Astrocyte (in vitro differentiated cells and primary cell): Measurements from ENCODE around the gene CCR5.

Source experiments
- EZH2 ChIP-seq: IDR thresholded peaks from 2 replicates; pipeline ENCODE4 v1.6.1; 2012; ENCODE audit warnings: mild to moderate bottlenecking, low read length, inconsistent platforms; ENCODE audit not compliant: insufficient read depth
- TF ChIP-seq, protein P1 (sequence below): IDR thresholded peaks from 2 replicates; pipeline ENCODE4 v1.5.1; 2011; ENCODE audit warnings: low read depth, mild to moderate bottlenecking, inconsistent platforms, low read length, moderate library complexity; ENCODE audit not compliant: insufficient read depth

DNA sequence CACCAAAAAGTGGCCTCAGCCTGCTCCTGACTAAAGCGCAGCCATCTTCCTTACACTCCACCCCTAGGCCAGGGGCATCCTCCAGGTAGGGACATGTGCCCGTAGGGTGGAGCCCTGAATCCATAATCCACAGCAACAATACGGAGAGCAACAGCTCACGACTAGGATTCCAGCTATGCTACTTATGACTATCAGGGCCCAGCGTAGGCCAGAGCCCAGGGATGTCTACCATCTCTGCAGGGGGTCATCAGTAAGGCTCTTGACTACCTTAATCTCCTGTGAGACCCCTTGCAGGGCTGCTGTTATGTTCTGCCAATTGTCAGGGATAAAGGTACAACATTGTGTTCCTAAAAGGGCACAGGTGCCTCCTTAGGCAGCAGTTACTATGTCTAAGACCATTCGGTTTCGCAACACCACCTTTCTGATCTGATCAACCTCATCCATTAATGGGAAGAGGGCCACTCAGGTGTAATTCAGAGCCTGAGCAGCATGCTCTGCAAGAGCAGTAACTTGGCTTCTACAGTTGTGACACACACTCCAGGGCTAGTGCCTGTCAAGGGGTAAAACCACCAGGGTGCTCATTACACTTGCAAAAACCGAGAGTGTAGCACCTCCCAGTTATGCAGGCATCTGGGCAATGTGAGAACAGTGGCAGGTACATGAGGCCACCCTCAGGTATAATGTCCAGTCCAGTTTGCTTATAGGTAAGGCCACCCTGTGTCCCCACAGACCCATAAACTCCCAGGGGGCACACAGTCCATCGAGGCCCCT lies 47.3 kb downstream of the CCR5 start:
- TF ChIP-seq, protein P1, sequence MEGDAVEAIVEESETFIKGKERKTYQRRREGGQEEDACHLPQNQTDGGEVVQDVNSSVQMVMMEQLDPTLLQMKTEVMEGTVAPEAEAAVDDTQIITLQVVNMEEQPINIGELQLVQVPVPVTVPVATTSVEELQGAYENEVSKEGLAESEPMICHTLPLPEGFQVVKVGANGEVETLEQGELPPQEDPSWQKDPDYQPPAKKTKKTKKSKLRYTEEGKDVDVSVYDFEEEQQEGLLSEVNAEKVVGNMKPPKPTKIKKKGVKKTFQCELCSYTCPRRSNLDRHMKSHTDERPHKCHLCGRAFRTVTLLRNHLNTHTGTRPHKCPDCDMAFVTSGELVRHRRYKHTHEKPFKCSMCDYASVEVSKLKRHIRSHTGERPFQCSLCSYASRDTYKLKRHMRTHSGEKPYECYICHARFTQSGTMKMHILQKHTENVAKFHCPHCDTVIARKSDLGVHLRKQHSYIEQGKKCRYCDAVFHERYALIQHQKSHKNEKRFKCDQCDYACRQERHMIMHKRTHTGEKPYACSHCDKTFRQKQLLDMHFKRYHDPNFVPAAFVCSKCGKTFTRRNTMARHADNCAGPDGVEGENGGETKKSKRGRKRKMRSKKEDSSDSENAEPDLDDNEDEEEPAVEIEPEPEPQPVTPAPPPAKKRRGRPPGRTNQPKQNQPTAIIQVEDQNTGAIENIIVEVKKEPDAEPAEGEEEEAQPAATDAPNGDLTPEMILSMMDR, result no peak
- TF ChIP-seq EZH2, result no peak
